ENCODE data around the gene TNFRSF14. TPM values are rescaled to one million over a fixed set of nuclear protein-coding genes. Genes with fewer than 3 reads are reported as not detected.

Gene TNFRSF14
- total and polyA plus RNA-seq, 2 of the 13 experiments (the other 11 are each of a cell fraction or from before 2014, with no cell fraction given), result 11.9 to 49.9 TPM

DNA sequence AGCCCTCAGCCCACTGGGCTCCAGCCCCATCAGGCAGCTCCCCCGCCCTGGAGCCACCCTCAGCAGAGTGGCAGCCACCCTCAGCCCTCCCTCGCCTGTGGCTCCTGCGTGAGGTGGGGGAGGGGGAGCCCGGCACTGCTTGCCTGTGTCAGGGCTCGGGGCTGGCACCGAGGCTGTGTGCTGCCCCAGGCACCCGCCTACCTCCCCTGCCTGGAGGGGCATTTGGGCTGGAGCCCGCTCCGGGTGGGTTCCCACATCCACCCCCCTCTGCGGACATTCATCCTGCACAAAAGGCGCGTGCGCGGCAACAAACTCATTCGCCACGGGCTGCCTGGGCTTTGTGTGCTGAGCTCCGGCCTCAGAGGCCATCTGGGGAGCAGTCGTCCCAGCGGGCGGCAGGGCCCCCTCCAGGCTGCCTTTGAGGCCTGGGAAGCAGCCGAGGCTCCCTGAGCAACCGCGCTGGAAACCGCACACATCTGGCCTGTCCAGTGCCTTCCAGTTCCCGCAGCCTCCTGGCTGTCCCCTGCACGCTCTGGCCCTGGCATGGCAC, 12.6 kb upstream of the TNFRSF14 start (continued):
- no peak for TF ChIP-seq HNF1A (IDR thresholded peaks at IDR 0.05; ENCODE audit: low read depth)
- TF ChIP-seq HNF1A (CRISPR knock-in tag; IDR thresholded peaks at IDR 0.05; ENCODE audit: borderline replicate concordance), result peak; percentile 49; the same call in 1 of the 2 replicates
- TF ChIP-seq, protein P1, sequence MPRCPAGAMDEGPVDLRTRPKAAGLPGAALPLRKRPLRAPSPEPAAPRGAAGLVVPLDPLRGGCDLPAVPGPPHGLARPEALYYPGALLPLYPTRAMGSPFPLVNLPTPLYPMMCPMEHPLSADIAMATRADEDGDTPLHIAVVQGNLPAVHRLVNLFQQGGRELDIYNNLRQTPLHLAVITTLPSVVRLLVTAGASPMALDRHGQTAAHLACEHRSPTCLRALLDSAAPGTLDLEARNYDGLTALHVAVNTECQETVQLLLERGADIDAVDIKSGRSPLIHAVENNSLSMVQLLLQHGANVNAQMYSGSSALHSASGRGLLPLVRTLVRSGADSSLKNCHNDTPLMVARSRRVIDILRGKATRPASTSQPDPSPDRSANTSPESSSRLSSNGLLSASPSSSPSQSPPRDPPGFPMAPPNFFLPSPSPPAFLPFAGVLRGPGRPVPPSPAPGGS (CRISPR knock-in tag; IDR thresholded peaks at IDR 0.05), result no peak
- TF ChIP-seq PHF21A (CRISPR knock-in tag; IDR thresholded peaks at IDR 0.05), result 0 out of 2 replicates have a peak, but pooled peaks have one; percentile 38
- TF ChIP-seq ZNF543 (CRISPR knock-in tag; IDR thresholded peaks at IDR 0.05), result peak; percentile 78
- TF ChIP-seq HDAC6 (IDR thresholded peaks at IDR 0.05; ENCODE audit: low read depth, low read length), result no peak
- TF ChIP-seq, protein P2, sequence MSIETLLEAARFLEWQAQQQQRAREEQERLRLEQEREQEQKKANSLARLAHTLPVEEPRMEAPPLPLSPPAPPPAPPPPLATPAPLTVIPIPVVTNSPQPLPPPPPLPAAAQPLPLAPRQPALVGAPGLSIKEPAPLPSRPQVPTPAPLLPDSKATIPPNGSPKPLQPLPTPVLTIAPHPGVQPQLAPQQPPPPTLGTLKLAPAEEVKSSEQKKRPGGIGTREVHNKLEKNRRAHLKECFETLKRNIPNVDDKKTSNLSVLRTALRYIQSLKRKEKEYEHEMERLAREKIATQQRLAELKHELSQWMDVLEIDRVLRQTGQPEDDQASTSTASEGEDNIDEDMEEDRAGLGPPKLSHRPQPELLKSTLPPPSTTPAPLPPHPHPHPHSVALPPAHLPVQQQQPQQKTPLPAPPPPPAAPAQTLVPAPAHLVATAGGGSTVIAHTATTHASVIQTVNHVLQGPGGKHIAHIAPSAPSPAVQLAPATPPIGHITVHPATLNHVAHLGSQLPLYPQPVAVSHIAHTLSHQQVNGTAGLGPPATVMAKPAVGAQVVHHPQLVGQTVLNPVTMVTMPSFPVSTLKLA (IDR thresholded peaks at IDR 0.05), result no peak
- peak; percentile 49; the same call in 1 of the 2 replicates for TF ChIP-seq HIC2 (CRISPR knock-in tag; IDR thresholded peaks at IDR 0.05; ENCODE audit: low read depth)
- TF ChIP-seq, protein P3, sequence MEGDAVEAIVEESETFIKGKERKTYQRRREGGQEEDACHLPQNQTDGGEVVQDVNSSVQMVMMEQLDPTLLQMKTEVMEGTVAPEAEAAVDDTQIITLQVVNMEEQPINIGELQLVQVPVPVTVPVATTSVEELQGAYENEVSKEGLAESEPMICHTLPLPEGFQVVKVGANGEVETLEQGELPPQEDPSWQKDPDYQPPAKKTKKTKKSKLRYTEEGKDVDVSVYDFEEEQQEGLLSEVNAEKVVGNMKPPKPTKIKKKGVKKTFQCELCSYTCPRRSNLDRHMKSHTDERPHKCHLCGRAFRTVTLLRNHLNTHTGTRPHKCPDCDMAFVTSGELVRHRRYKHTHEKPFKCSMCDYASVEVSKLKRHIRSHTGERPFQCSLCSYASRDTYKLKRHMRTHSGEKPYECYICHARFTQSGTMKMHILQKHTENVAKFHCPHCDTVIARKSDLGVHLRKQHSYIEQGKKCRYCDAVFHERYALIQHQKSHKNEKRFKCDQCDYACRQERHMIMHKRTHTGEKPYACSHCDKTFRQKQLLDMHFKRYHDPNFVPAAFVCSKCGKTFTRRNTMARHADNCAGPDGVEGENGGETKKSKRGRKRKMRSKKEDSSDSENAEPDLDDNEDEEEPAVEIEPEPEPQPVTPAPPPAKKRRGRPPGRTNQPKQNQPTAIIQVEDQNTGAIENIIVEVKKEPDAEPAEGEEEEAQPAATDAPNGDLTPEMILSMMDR (CRISPR knock-in tag; IDR thresholded peaks at IDR 0.05), result peak; percentile 41
- TF ChIP-seq ZNF674 (CRISPR knock-in tag; IDR thresholded peaks at IDR 0.05; ENCODE audit: low read depth), result no peak
- no peak for TF ChIP-seq ZFY (CRISPR knock-in tag; IDR thresholded peaks at IDR 0.05)
- TF ChIP-seq ZSCAN5A (CRISPR knock-in tag; IDR thresholded peaks at IDR 0.05; ENCODE audit: borderline replicate concordance), result no peak
- TF ChIP-seq SALL1 (CRISPR knock-in tag; IDR thresholded peaks at IDR 0.05), result no peak
- no peak for TF ChIP-seq ZNF17 (CRISPR knock-in tag; IDR thresholded peaks at IDR 0.05)
- no peak for TF ChIP-seq TEAD2 (CRISPR knock-in tag; IDR thresholded peaks at IDR 0.05)
- TF ChIP-seq XBP1 (CRISPR knock-in tag; IDR thresholded peaks at IDR 0.05), result no peak

All from HepG2 (cell line).